GM23338 (cell line): ENCODE measurements around the gene ADPRHL1. TPM values are rescaled to one million over a fixed set of nuclear protein-coding genes. Genes with fewer than 3 reads are reported as not detected.

Experiments
- CREB1 ChIP-seq: fragments of 250-450 bp; sonication (Bioruptor Pico); IDR thresholded peaks from 2 replicates; pipeline ENCODE4 v1.5.0; 2020; ENCODE audit warnings: low read depth, mild to moderate bottlenecking, moderate library complexity
- POLR2AphosphoS5 ChIP-seq: IDR thresholded peaks from 2 replicates; pipeline ENCODE4 v1.6.1; 2016; ENCODE audit warnings: antibody characterized with exemption, low read depth
- polyA plus RNA-seq: library from polyadenylated mRNA; unstranded; fragments of >200 nt; fragmentation: Nextera tagmentation; extraction: Ambion mirVana; gene quantifications from 2 replicates; pipeline ENCODE4 v1.2.1, GENCODE V29; 2016
- total RNA-seq: library from RNA; depleted of rRNA; stranded (reverse); fragments of >200 nt; shearing (Covaris generic); gene quantifications from 2 replicates; pipeline ENCODE4 v1.2.3, GENCODE V29; 2014
- TF ChIP-seq, protein P1 (sequence below): fragments of 250-450 bp; sonication (Bioruptor Pico); IDR thresholded peaks from 2 replicates; pipeline ENCODE4 v1.5.0; 2020; ENCODE audit warnings: mild to moderate bottlenecking, moderate library complexity
- TF ChIP-seq, protein P2 (sequence below): IDR thresholded peaks from one replicate; pipeline ENCODE4 v1.6.1; 2018; ENCODE audit warnings: antibody characterized with exemption; ENCODE audit not compliant: unreplicated experiment

ADPRHL1 gene
- total and polyA plus RNA-seq, 2 experiments from 2014 or later, result 0.80 to 1.0 TPM

DNA sequence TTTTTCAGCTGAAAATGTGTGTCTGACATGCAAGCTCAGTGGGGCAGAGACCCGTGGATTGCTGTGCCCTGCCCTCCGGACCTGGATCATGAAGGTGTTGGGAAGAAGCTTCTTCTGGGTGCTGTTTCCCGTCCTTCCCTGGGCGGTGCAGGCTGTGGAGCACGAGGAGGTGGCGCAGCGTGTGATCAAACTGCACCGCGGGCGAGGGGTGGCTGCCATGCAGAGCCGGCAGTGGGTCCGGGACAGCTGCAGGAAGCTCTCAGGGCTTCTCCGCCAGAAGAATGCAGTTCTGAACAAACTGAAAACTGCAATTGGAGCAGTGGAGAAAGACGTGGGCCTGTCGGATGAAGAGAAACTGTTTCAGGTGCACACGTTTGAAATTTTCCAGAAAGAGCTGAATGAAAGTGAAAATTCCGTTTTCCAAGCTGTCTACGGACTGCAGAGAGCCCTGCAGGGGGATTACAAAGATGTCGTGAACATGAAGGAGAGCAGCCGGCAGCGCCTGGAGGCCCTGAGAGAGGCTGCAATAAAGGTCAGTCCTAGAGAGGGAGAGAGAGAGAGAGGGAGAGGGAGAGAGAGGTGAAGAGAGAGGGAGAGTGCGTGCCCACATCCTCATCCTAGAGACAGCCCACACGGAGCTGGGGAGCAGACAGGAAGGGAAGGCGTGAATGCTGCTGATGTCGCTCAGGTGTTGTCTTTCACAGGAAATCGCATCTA is 42.4 kb upstream of the ADPRHL1 start (continued):
- TF ChIP-seq, protein P1, sequence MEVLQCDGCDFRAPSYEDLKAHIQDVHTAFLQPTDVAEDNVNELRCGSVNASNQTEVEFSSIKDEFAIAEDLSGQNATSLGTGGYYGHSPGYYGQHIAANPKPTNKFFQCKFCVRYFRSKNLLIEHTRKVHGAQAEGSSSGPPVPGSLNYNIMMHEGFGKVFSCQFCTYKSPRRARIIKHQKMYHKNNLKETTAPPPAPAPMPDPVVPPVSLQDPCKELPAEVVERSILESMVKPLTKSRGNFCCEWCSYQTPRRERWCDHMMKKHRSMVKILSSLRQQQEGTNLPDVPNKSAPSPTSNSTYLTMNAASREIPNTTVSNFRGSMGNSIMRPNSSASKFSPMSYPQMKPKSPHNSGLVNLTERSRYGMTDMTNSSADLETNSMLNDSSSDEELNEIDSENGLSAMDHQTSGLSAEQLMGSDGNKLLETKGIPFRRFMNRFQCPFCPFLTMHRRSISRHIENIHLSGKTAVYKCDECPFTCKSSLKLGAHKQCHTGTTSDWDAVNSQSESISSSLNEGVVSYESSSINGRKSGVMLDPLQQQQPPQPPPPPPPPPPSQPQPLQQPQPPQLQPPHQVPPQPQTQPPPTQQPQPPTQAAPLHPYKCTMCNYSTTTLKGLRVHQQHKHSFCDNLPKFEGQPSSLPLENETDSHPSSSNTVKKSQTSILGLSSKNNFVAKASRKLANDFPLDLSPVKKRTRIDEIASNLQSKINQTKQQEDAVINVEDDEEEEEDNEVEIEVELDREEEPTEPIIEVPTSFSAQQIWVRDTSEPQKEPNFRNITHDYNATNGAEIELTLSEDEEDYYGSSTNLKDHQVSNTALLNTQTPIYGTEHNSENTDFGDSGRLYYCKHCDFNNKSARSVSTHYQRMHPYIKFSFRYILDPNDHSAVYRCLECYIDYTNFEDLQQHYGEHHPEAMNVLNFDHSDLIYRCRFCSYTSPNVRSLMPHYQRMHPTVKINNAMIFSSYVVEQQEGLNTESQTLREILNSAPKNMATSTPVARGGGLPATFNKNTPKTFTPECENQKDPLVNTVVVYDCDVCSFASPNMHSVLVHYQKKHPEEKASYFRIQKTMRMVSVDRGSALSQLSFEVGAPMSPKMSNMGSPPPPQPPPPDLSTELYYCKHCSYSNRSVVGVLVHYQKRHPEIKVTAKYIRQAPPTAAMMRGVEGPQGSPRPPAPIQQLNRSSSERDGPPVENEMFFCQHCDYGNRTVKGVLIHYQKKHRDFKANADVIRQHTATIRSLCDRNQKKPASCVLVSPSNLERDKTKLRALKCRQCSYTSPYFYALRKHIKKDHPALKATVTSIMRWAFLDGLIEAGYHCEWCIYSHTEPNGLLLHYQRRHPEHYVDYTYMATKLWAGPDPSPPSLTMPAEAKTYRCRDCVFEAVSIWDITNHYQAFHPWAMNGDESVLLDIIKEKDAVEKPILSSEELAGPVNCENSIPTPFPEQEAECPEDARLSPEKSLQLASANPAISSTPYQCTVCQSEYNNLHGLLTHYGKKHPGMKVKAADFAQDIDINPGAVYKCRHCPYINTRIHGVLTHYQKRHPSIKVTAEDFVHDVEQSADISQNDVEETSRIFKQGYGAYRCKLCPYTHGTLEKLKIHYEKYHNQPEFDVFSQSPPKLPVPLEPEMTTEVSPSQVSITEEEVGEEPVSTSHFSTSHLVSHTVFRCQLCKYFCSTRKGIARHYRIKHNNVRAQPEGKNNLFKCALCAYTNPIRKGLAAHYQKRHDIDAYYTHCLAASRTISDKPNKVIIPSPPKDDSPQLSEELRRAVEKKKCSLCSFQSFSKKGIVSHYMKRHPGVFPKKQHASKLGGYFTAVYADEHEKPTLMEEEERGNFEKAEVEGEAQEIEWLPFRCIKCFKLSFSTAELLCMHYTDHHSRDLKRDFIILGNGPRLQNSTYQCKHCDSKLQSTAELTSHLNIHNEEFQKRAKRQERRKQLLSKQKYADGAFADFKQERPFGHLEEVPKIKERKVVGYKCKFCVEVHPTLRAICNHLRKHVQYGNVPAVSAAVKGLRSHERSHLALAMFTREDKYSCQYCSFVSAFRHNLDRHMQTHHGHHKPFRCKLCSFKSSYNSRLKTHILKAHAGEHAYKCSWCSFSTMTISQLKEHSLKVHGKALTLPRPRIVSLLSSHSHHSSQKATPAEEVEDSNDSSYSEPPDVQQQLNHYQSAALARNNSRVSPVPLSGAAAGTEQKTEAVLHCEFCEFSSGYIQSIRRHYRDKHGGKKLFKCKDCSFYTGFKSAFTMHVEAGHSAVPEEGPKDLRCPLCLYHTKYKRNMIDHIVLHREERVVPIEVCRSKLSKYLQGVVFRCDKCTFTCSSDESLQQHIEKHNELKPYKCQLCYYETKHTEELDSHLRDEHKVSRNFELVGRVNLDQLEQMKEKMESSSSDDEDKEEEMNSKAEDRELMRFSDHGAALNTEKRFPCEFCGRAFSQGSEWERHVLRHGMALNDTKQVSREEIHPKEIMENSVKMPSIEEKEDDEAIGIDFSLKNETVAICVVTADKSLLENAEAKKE, result no peak
- no peak for TF ChIP-seq POLR2AphosphoS5
- TF ChIP-seq, protein P2, sequence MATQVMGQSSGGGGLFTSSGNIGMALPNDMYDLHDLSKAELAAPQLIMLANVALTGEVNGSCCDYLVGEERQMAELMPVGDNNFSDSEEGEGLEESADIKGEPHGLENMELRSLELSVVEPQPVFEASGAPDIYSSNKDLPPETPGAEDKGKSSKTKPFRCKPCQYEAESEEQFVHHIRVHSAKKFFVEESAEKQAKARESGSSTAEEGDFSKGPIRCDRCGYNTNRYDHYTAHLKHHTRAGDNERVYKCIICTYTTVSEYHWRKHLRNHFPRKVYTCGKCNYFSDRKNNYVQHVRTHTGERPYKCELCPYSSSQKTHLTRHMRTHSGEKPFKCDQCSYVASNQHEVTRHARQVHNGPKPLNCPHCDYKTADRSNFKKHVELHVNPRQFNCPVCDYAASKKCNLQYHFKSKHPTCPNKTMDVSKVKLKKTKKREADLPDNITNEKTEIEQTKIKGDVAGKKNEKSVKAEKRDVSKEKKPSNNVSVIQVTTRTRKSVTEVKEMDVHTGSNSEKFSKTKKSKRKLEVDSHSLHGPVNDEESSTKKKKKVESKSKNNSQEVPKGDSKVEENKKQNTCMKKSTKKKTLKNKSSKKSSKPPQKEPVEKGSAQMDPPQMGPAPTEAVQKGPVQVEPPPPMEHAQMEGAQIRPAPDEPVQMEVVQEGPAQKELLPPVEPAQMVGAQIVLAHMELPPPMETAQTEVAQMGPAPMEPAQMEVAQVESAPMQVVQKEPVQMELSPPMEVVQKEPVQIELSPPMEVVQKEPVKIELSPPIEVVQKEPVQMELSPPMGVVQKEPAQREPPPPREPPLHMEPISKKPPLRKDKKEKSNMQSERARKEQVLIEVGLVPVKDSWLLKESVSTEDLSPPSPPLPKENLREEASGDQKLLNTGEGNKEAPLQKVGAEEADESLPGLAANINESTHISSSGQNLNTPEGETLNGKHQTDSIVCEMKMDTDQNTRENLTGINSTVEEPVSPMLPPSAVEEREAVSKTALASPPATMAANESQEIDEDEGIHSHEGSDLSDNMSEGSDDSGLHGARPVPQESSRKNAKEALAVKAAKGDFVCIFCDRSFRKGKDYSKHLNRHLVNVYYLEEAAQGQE, result no peak
- TF ChIP-seq CREB1, result no peak
